ENCODE data around the gene INSM2. TPM values are rescaled to one million over a fixed set of nuclear protein-coding genes. Genes with fewer than 3 reads are reported as not detected.

INSM2 gene
- total and polyA plus RNA-seq, 2 donors (not counting 1 experiment from before 2014, with no cell fraction given), result not detected

DNA sequence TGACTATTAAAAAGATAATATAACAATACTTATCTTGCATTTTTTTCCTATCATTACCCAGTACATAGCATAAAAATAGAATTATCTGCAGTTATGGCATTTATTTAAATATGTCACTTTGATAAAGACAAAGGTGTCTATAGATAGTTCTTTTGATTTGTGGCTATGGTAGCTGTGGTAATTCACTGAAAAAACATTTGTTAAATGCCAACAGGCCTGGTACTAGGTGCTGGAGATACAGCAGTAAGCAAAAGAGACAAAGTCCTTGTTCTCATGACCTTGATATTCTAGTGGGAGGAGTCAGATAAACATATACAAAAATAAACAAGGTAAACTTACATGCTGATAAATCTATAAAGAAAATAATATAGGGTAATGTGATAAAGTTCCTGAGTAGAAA lies 44.7 kb downstream of the INSM2 start:
- TF ChIP-seq EZH2 (IDR thresholded peaks at IDR 0.05; ENCODE audit: low read length, missing control alignments), result no peak
- TF ChIP-seq, protein P1, sequence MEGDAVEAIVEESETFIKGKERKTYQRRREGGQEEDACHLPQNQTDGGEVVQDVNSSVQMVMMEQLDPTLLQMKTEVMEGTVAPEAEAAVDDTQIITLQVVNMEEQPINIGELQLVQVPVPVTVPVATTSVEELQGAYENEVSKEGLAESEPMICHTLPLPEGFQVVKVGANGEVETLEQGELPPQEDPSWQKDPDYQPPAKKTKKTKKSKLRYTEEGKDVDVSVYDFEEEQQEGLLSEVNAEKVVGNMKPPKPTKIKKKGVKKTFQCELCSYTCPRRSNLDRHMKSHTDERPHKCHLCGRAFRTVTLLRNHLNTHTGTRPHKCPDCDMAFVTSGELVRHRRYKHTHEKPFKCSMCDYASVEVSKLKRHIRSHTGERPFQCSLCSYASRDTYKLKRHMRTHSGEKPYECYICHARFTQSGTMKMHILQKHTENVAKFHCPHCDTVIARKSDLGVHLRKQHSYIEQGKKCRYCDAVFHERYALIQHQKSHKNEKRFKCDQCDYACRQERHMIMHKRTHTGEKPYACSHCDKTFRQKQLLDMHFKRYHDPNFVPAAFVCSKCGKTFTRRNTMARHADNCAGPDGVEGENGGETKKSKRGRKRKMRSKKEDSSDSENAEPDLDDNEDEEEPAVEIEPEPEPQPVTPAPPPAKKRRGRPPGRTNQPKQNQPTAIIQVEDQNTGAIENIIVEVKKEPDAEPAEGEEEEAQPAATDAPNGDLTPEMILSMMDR (conservative IDR thresholded peaks at IDR 0.05 in 1 of 2, IDR thresholded peaks at IDR 0.05 in 1 of 2; ENCODE audit: low read depth in 1 of 2, low read length in 2 of 2), result no peak
- Histone ChIP-seq H3K27ac (ENCODE audit: insufficient read depth, low read length) (no peak overlapping the region), H4K20me1 (ENCODE audit: control insufficient read depth, extremely low read depth, insufficient read depth, low read length) (no peaks in the 10 kb centered on the region), H3K9me3 (ENCODE audit: control insufficient read depth, insufficient read depth, low read depth, low read length) (no peaks in the 10 kb centered on the region), H3K4me2 (ENCODE audit: extremely low read depth, insufficient read depth, low read length) (no peak overlapping the region), H3K4me3 (replicated peaks in 1 of 4; ENCODE audit: control extremely low read depth in 1 of 4, insufficient read depth in 1 of 4, low read depth in 3 of 4, low read length in 4 of 4) (no peak overlapping the region), H3K36me3 (ENCODE audit: control insufficient read depth, insufficient read depth, low read length) (no peaks in the 10 kb centered on the region), H3K9ac (ENCODE audit: insufficient read depth, low read length) (no peak overlapping the region), H2AFZ (ENCODE audit: low read length) (no peak overlapping the region), H3K27me3 (ENCODE audit: control insufficient read depth, insufficient read depth, low read length) (no peaks in the 10 kb centered on the region), H3K79me2 (ENCODE audit: control insufficient read depth, insufficient read depth, low read length) (no peaks in the 10 kb centered on the region), H3K4me1 (ENCODE audit: control insufficient read depth, extremely low read depth, insufficient read depth, low read length) (no peaks in the 10 kb centered on the region)
- DNase-seq (ENCODE audit: low read depth in 2 of 2), result no peak

Other genes starting within 250 kb of the INSM2 start
- 190 and 254 TPM in 2 replicates for gene PSMA6, start 241.8 kb upstream of the INSM2 start, total RNA-seq
- gene PSMA6, start 241.8 kb upstream of the INSM2 start, polyA plus RNA-seq, result 225 and 253 TPM in 2 replicates
- 67.9 and 73.4 TPM in 2 replicates for gene NFKBIA, start 129.4 kb upstream of the INSM2 start, total RNA-seq
- gene NFKBIA, start 129.4 kb upstream of the INSM2 start, polyA plus RNA-seq, result 17.7 and 26.9 TPM in 2 replicates